Right lobe of liver (tissue), 6 donors: Measurements from ENCODE around the gene METTL26. TPM values are rescaled to one million over a fixed set of nuclear protein-coding genes. Genes with fewer than 3 reads are reported as not detected.

Experiments
- ATAC-seq, 4 donors: fragments of 200-7000 bp; cut with Tn5 transposase; one replicate each; pipeline ENCODE4 v1.9.1; 2020; ENCODE audit warnings: mild to moderate bottlenecking in 4 of 4, moderate library complexity in 4 of 4
- DNase-seq, 3 donors: peaks; one replicate each; pipeline ENCODE4 v3.0.0-alpha.2; 2020
- H3K27ac ChIP-seq, 3 donors: fragments of 200-600 bp; one replicate each; pipeline ENCODE4 v1.8.0; 2022
- H3K27me3 ChIP-seq, 2 donors: fragments of 200-600 bp; one replicate each; pipeline ENCODE4 v1.8.0; 2022
- H3K36me3 ChIP-seq, 4 donors: fragments of 200-600 bp; sonication (generic) in 1 of 4; one replicate each; pipeline versions ENCODE4 v1.5.1 to v1.8.0; 2017 to 2022; ENCODE audit warnings: control low read depth in 1 of 4
- H3K4me1 ChIP-seq, 4 donors: fragments of 200-600 bp; sonication (generic) in 1 of 4; one replicate each; pipeline versions ENCODE4 v1.5.1 to v1.8.0; 2017 to 2022; ENCODE audit warnings: control low read depth in 1 of 4
- H3K4me3 ChIP-seq, 3 donors: fragments of 200-600 bp; one replicate each; pipeline ENCODE4 v1.8.0; 2022
- H3K9me3 ChIP-seq, 4 donors: fragments of 200-600 bp; sonication (generic) in 1 of 4; one replicate each; pipeline versions ENCODE4 v1.5.1 to v1.8.0; 2017 to 2022; ENCODE audit warnings: control low read depth in 1 of 4
- CTCF ChIP-seq, 4 donors: fragments of 200-600 bp in 3 of 4; fragments of 450-650 bp in 1 of 4; IDR thresholded peaks; one replicate each; pipeline versions ENCODE4 v1.5.1 to v1.8.0; 2016 to 2022; ENCODE audit warnings: antibody characterized with exemption in 4 of 4, mild to moderate bottlenecking in 2 of 4
- POLR2A ChIP-seq: fragments of 450-650 bp; IDR thresholded peaks from one replicate; pipeline ENCODE4 v1.6.1; 2017; ENCODE audit warnings: antibody characterized with exemption, mild to moderate bottlenecking
- WGBS: methylation state at CpG from one replicate; pipeline ENCODE4 v1.1.6; 2018; ENCODE audit warnings: low coverage, low lambda C conversion rate; ENCODE audit not compliant: insufficient coverage; ENCODE audit errors: missing lambda C conversion rate; 5-methylcytosine and 5-hydroxymethylcytosine counted together
- intact Hi-C, 2 donors: fragments of 100-400 bp; cut with DNase I; formaldehyde crosslinking; loops; one replicate each; pipeline versions ENCODE4 v1.11.2 to v1.14.1; 2022
- total RNA-seq, 6 experiments: library from RNA; depleted of rRNA in 2 of 6; stranded (reverse); fragments of >200 nt in 2 of 6; fragmentation: NEBNext Ultra II Directional in 3 of 6; extraction: Animal tissue kit (Norgen Biotek cat#: 25700) in 3 of 6; gene quantifications; one replicate each; pipeline versions ENCODE4 v1.1.0 to v1.2.4, GENCODE V29; 2016 to 2023
- donor health status: DM: no; HTN: yes; CAD: no.
- donor health status: DM: no; HTN: no; CAD: no.
- donor health status: DM: no; HTN: no; CAD: no.
- donor health status: DM: no; HTN: yes; CAD: no.
- donor health status: DM: no; HTN: yes; CAD: no.

METTL26 gene
- total RNA-seq, 6 experiments from 2014 or later: 22.7 to 126 (median 32.6) TPM

- H3K4me1 ChIP-seq: peaks cover 0 to 14% (median 2%) of the 10 kb centered on the region in 4 donors
- H3K27me3 ChIP-seq: no peaks in the 10 kb centered on the region
- H3K4me3 ChIP-seq: no peak overlapping the region
- ATAC-seq (no peak), DNase-seq (no peak)
- no CpG with 5 or more reads among the region's 19 CpGs for WGBS
- intact Hi-C loops: no loop called here
- H3K27ac ChIP-seq: no peak overlapping the region
- no peak for TF ChIP-seq POLR2A
- TF ChIP-seq CTCF (IDR thresholded peaks at IDR 0.05): no peak
- H3K9me3 ChIP-seq: no peaks in the 10 kb centered on the region
- H3K36me3 ChIP-seq: peaks cover 0 to 43% (median 15%) of the 10 kb centered on the region in 4 donors
Measured at GRCh38 chr16:672371-672770, 36.3 kb upstream of the METTL26 start.

- DNase-seq: no peak
- intact Hi-C loops: no loop called here
- Histone ChIP-seq H3K9me3 (no peaks in the 10 kb centered on the region), H3K27ac (no peak overlapping the region), H3K36me3 (peaks cover 0 to 43% (median 15%) of the 10 kb centered on the region in 4 donors), H3K4me3 (no peak overlapping the region), H3K27me3 (no peaks in the 10 kb centered on the region), H3K4me1 (peaks cover 0 to 15% (median 3%) of the 10 kb centered on the region in 4 donors)
- ATAC-seq: no peak
- WGBS: 55% methylated on average over 8 of the region's 40 CpGs
- TF ChIP-seq POLR2A (no peak), CTCF (IDR thresholded peaks at IDR 0.05) (no peak)
Measured at GRCh38 chr16:671353-672131, 35.4 kb upstream of the METTL26 start.

GRCh38 chr16:670485-671352 lies 34.6 kb upstream of the METTL26 start:
- DNase-seq (no peak), ATAC-seq (no peak)
- Histone ChIP-seq H3K27me3 (no peaks in the 10 kb centered on the region), H3K36me3 (peaks cover 0 to 43% (median 15%) of the 10 kb centered on the region in 4 donors), H3K9me3 (no peaks in the 10 kb centered on the region), H3K4me3 (no peak overlapping the region), H3K4me1 (peaks cover 0 to 15% (median 3%) of the 10 kb centered on the region in 4 donors), H3K27ac (no peak overlapping the region)
- 86% methylated on average over 15 of the region's 52 CpGs for WGBS
- intact Hi-C loops: no loop called here
- TF ChIP-seq POLR2A: no peak
- TF ChIP-seq CTCF (IDR thresholded peaks at IDR 0.05): no peak

DNA sequence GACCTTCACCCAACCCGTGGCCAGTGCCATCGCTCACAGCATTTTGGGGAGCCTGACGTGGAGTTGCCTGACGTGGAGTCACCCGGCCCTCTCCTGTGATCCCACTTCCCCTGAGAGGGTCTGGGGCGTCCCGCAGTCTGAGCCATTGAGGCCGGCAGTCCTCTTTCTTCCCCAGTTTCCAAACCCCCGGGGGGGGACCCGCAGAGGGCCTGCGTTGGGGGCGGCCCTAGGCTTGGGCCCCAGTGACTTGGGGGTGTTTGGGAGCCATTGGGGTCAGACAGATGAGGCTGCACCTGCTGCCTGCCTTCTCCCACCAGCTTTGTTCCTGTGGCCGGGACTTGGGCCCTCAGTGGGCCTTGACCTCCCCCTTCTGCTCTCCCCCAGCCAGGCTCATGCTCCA lies 33.6 kb upstream of the METTL26 start:
- H3K36me3 ChIP-seq: peaks cover 0 to 43% (median 15%) of the 10 kb centered on the region in 4 donors
- no peaks in the 10 kb centered on the region for H3K9me3 ChIP-seq
- no peaks in the 10 kb centered on the region for H3K27me3 ChIP-seq
- H3K27ac ChIP-seq: no peak overlapping the region
- WGBS: no CpG with 5 or more reads among the region's 13 CpGs
- no peak overlapping the region for H3K4me3 ChIP-seq
- H3K4me1 ChIP-seq: peaks cover 0 to 15% (median 3%) of the 10 kb centered on the region in 4 donors
- ATAC-seq (no peak), DNase-seq (no peak)
- intact Hi-C loops: no loop called here
- no peak for TF ChIP-seq CTCF (IDR thresholded peaks at IDR 0.05)
- TF ChIP-seq POLR2A: no peak
